CD4-positive, alpha-beta memory T cell (primary cell): ENCODE data around the gene JMJD4. TPM values are rescaled to one million over a fixed set of nuclear protein-coding genes. Genes with fewer than 3 reads are reported as not detected.
A peak's percentile ranks its signal among the peaks of the same experiment; 100 is the strongest.

Experiments used
- CTCF ChIA-PET: fragments of 350-600 bp; sonication (Branson Sonifier 250); formaldehyde crosslinking; loops from one replicate; lab custom pipeline; 2021; ENCODE audit warnings: inconsistent platforms; ENCODE audit not compliant: partially characterized antibody; lab: Charles Lee
- POLR2A ChIA-PET: fragments of 350-600 bp; sonication (Branson Sonifier 250); formaldehyde crosslinking; loops from one replicate; lab custom pipeline; 2021; ENCODE audit not compliant: partially characterized antibody; lab: Charles Lee
- DNase-seq, 5 donors: peaks; one replicate each; pipeline versions ENCODE4 v3.0.0 to v3.0.0-alpha.2; 2020 to 2022; ENCODE audit warnings: mixed read lengths in 1 of 5
- H3K27ac ChIP-seq: one replicate; pipeline ENCODE4 v1.7.0; 2013; ENCODE audit warnings: low read depth, low read length
- H3K27me3 ChIP-seq: 2 replicates; pipeline ENCODE4 v1.7.0; 2013; ENCODE audit warnings: mild to moderate bottlenecking, low read length, moderate library complexity; ENCODE audit not compliant: insufficient read depth
- H3K36me3 ChIP-seq: 2 replicates; pipeline ENCODE4 v1.7.0; 2013; ENCODE audit warnings: mild to moderate bottlenecking, low read length, moderate library complexity; ENCODE audit not compliant: insufficient read depth
- H3K4me1 ChIP-seq: 2 replicates; pipeline ENCODE4 v1.7.0; 2013; ENCODE audit warnings: mild to moderate bottlenecking, low read length, moderate library complexity; ENCODE audit not compliant: insufficient read depth
- H3K4me3 ChIP-seq, 2 donors: one replicate each; pipeline ENCODE4 v1.7.0; 2013; ENCODE audit warnings: low read length in 2 of 2, mild to moderate bottlenecking in 1 of 2
- H3K9me3 ChIP-seq, 2 donors: one replicate each; pipeline ENCODE4 v1.7.0; 2013; ENCODE audit warnings: low read length in 2 of 2, control low read depth in 1 of 2; ENCODE audit not compliant: control insufficient read depth in 1 of 2
- H3K27ac Mint-ChIP-seq, 7 donors: one replicate each; pipeline ENCODE4 v1.8.0; 2020 to 2021; ENCODE audit warnings: mixed read lengths in 7 of 7, mild to moderate bottlenecking in 6 of 7, inconsistent platforms in 3 of 7, moderate library complexity in 3 of 7
- H3K27me3 Mint-ChIP-seq, 2 donors: one replicate each; pipeline ENCODE4 v1.8.0; 2020 to 2021; ENCODE audit warnings: mixed read lengths in 2 of 2
- H3K36me3 Mint-ChIP-seq, 2 donors: one replicate each; pipeline ENCODE4 v1.8.0; 2020 to 2021; ENCODE audit warnings: mixed read lengths in 2 of 2, inconsistent platforms in 1 of 2, mild to moderate bottlenecking in 1 of 2
- H3K4me1 Mint-ChIP-seq, 4 donors: one replicate each; pipeline ENCODE4 v1.8.0; 2020 to 2021; ENCODE audit warnings: mixed read lengths in 4 of 4, mild to moderate bottlenecking in 1 of 4
- H3K4me3 Mint-ChIP-seq, 8 donors: one replicate each; pipeline ENCODE4 v1.8.0; 2020 to 2021; ENCODE audit warnings: mixed read lengths in 8 of 8, mild to moderate bottlenecking in 7 of 8, moderate library complexity in 6 of 8, inconsistent platforms in 3 of 8
- H3K9me3 Mint-ChIP-seq, 8 donors: one replicate each; pipeline ENCODE4 v1.8.0; 2020 to 2021; ENCODE audit warnings: mixed read lengths in 8 of 8, mild to moderate bottlenecking in 5 of 8, inconsistent platforms in 3 of 8, moderate library complexity in 1 of 8
- intact Hi-C: fragments of 100-400 bp; cut with micrococcal nuclease; formaldehyde crosslinking; loops from one replicate; pipeline ENCODE4 v1.15.1; 2023
- polyA plus RNA-seq, 2 donors: library from polyadenylated mRNA; unstranded; fragments of 300-500 nt; fragmentation: Illumina TruSeq; gene quantifications; one replicate each; pipeline ENCODE4 v1.2.3, GENCODE V29; 2021
- total RNA-seq, 2 experiments: library from RNA; stranded (reverse); gene quantifications; one replicate each; pipeline ENCODE4 v1.2.3, GENCODE V29; 2021

The JMJD4 gene
- total and polyA plus RNA-seq, 4 experiments from 2014 or later: 22.6 to 34.1 (median 29.7) TPM

DNA sequence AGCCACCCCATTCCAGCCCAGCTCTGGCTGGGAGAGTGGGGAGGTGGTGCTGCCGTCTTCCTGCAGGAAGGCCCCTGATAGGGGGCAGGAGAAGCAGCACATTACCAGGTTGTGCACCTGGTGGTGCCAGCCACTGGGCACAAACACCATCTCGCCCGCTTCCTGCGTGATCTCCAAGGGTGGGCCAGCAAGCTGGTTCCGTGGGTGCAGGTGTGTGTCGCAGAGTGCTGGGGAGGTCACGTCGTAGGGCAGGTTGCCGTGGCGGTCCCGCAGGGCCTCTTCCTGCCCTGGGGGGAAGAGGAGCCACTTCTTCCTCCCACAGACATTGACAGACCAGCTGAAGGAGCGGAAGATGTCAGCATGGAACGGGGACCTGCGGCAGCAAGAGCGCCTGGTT is 1.8 kb downstream of the JMJD4 start:
- peaks cover 50% of the 10 kb centered on the region for H3K4me1 ChIP-seq
- no peaks in the 10 kb centered on the region for H3K9me3 Mint-ChIP-seq
- H3K36me3 ChIP-seq: peaks cover 10% of the 10 kb centered on the region
- CTCF ChIA-PET: no interaction called here
- intact Hi-C loops: no loop called here
- POLR2A ChIA-PET: interaction anchor here (2.2 kb wide), 1 partner anchor 32 kb away, joined by 17 read pairs; no protein-coding TSS in a partner anchor
- DNase-seq: no peak
- no peak overlapping the region for H3K4me3 ChIP-seq
- H3K9me3 ChIP-seq: no peaks in the 10 kb centered on the region
- H3K36me3 Mint-ChIP-seq: peaks cover 0 to 10% of the 10 kb centered on the region in 2 donors
- H3K27me3 Mint-ChIP-seq: peaks cover 0 to 1% of the 10 kb centered on the region in 2 donors
- H3K27me3 ChIP-seq: no peaks in the 10 kb centered on the region
- peak overlapping the region in 3 of 7 donors; percentile 8 to 88 (median 17) for H3K27ac Mint-ChIP-seq
- no peak overlapping the region for H3K27ac ChIP-seq
- H3K4me1 Mint-ChIP-seq: peaks cover 25 to 66% (median 42%) of the 10 kb centered on the region in 4 donors
- H3K4me3 Mint-ChIP-seq: peak overlapping the region; percentile 36 to 93 (median 66)

DNA sequence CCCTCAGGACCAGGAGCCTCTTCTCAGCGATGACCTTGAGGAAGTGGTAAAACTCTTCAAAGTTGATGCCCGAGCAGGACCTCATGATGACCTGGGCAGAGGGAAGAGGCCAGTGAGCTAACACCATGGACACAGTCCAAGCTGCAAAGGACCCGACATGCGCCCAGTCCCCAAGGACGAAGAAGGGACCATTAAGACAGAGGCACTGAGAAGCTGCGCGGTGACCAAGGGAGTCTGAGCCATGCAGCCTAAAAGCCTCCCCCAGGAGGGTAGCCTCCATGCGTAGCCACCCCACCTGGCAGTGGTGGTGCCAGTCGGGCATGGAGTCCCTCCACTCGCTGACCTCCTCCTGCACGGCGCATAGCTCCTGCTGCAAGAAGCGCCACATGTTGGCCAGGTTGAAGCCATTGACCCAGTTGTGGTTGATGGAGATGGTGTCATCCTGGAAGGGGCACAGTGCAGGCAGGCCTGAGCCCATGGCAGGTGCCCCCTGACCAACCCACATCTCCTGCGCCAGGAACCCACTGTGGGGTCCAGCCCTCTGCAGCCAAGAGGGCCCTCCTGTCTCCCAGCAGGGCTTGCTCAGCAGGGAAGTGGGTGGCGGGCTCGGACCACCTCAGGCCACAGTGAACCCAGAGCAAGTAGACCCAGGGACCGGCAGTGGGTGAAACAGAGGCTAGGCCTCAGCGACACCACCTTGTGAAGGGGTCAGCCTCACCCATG is 2.4 kb downstream of the JMJD4 start:
- H3K4me3 Mint-ChIP-seq: peak overlapping the region in 2 of 8 donors; percentile 20 to 46
- no peaks in the 10 kb centered on the region for H3K9me3 ChIP-seq
- ChIA-PET POLR2A (interaction anchor here (1.1 kb wide), 1 partner anchor 794 kb away, joined by 4 read pairs; no protein-coding TSS in a partner anchor), CTCF (no interaction called here)
- H3K4me3 ChIP-seq: no peak overlapping the region
- intact Hi-C loops: no loop called here
- no peaks in the 10 kb centered on the region for H3K27me3 Mint-ChIP-seq
- peaks cover 26 to 66% (median 45%) of the 10 kb centered on the region in 4 donors for H3K4me1 Mint-ChIP-seq
- no peaks in the 10 kb centered on the region for H3K27me3 ChIP-seq
- peaks cover 10% of the 10 kb centered on the region for H3K36me3 ChIP-seq
- peaks cover 0 to 10% of the 10 kb centered on the region in 2 donors for H3K36me3 Mint-ChIP-seq
- H3K9me3 Mint-ChIP-seq: no peaks in the 10 kb centered on the region
- H3K27ac Mint-ChIP-seq: peak overlapping the region in 3 of 7 donors; percentile 53 to 88 (median 62)
- H3K4me1 ChIP-seq: peaks cover 50% of the 10 kb centered on the region
- no peak for DNase-seq
- no peak overlapping the region for H3K27ac ChIP-seq

DNA sequence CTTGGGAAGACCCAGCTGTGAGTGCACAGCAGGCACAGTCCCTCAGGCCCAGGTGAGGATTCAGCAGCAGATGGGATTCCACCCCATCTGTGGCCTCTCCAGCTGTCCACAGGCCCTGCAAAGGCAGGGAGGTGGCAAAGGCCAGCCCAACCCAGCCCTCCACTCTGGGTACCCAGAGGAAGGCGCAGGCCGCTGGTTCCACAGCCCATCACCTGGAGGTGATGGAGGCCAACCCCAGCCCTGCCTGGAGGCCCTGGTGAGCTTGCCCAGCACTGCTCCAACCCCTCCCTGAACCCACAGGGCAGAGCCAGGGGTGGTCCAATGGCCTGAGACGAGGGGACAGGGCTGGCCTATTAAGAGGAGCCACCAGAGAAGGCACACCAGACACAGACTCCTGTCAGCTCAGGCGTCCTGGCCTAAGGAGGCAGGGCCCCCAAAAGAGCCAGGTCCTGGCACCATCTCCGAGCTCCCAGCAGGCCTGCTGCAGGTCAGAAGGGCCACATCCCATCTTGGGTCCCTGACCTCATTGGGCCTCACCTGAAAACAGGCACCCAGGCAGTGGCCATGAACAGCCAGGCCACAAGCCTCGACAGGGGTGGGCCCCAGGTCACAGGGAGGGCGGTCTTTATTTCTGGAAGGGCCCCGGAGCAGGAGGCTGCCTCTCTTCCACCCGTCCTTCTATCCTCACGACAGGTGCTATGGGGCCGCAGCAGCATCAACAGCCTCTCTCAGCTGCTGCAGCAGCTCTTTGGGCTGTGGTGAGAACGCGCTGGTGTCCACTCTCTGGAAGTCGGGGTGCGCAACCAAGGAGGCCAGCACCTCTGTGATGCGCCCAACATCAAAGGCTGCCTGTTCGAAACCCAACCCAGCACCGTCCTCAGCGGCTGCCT is 3.2 kb downstream of the JMJD4 start:
- ChIA-PET CTCF (no interaction called here), POLR2A (interaction anchor here (1.1 kb wide), 1 partner anchor 793 kb away, joined by 4 read pairs; no protein-coding TSS in a partner anchor)
- H3K36me3 Mint-ChIP-seq: peaks cover 0 to 10% of the 10 kb centered on the region in 2 donors
- Histone ChIP-seq H3K9me3 (no peaks in the 10 kb centered on the region), H3K4me1 (peaks cover 45% of the 10 kb centered on the region), H3K27ac (no peak overlapping the region), H3K4me3 (no peak overlapping the region), H3K36me3 (peaks cover 10% of the 10 kb centered on the region), H3K27me3 (no peaks in the 10 kb centered on the region)
- intact Hi-C loops: no loop called here
- DNase-seq: no peak
- H3K27ac Mint-ChIP-seq: peak overlapping the region in 1 of 7 donors; percentile 88
- H3K9me3 Mint-ChIP-seq: no peaks in the 10 kb centered on the region
- peaks cover 21 to 60% (median 40%) of the 10 kb centered on the region in 4 donors for H3K4me1 Mint-ChIP-seq
- H3K27me3 Mint-ChIP-seq: no peaks in the 10 kb centered on the region
- no peak overlapping the region for H3K4me3 Mint-ChIP-seq

DNA sequence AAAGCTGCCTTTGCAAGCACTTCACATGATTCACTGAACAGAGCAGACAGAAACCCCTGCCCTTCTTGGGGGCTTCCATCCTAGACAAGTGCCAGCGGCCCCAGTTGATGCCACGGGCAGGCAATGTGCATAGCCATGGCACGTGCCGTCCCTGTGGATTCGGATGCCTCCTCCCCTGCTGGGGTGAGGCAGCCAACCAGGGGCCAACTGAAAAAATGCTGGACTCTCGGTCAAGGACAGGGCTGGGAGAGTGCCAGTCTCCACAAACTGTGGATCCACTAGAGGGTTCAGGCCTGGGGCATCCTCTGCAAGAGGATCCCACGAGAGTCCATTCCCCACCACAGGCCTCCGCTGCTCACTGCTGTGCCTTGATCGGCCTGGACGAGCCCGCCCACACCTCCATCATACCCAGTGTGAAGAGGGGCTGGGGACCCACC is 3.8 kb downstream of the JMJD4 start:
- Histone ChIP-seq H3K4me3 (no peak overlapping the region), H3K4me1 (peaks cover 38% of the 10 kb centered on the region), H3K27me3 (no peaks in the 10 kb centered on the region), H3K36me3 (peaks cover 10% of the 10 kb centered on the region), H3K27ac (no peak overlapping the region), H3K9me3 (no peaks in the 10 kb centered on the region)
- POLR2A ChIA-PET: no interaction called here
- H3K4me3 Mint-ChIP-seq: no peak overlapping the region
- H3K27me3 Mint-ChIP-seq: no peaks in the 10 kb centered on the region
- H3K36me3 Mint-ChIP-seq: peaks cover 0 to 10% of the 10 kb centered on the region in 2 donors
- CTCF ChIA-PET: interaction anchor here (1.4 to 1.7 kb wide), 2 partner anchors 189 to 223 kb away, joined by 4 read pairs; no protein-coding TSS in a partner anchor
- no peak for DNase-seq
- intact Hi-C loops: no loop called here
- H3K27ac Mint-ChIP-seq: no peak overlapping the region
- H3K4me1 Mint-ChIP-seq: peaks cover 19 to 56% (median 38%) of the 10 kb centered on the region in 4 donors
- H3K9me3 Mint-ChIP-seq: no peaks in the 10 kb centered on the region

DNA sequence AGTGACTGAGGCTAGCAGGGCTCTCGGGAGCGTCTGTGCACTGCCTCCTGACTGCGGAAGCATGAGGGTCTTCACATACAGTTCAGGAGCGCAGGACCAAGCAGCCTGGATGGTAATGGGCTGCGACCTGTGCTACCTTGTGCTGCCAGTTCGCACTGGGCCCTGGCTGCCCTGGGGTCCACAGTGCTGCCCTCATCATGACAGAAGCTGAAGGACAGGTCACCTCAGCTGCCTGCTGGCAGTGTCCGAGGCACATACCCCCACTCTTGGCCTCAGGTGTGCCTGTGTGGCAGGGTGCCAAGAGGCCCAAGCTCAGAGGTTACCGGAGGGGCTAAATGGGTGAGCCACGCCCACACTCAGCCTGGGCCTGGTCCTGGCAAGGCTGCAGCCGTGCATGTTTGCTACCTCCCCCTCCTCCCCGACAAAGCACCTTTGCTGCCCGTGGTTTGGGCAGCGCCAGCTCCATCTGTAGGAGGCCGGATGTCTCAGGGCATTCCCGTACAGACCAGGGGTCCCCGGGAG is 4.4 kb downstream of the JMJD4 start:
- no peak overlapping the region for H3K27ac ChIP-seq
- H3K9me3 Mint-ChIP-seq: no peaks in the 10 kb centered on the region
- H3K9me3 ChIP-seq: no peaks in the 10 kb centered on the region
- H3K36me3 ChIP-seq: peaks cover 10% of the 10 kb centered on the region
- H3K4me1 Mint-ChIP-seq: peaks cover 17 to 50% (median 33%) of the 10 kb centered on the region in 4 donors
- H3K4me3 Mint-ChIP-seq: peak overlapping the region in 4 of 8 donors; percentile 27 to 87 (median 53)
- peaks cover 32% of the 10 kb centered on the region for H3K4me1 ChIP-seq
- peaks cover 0 to 10% of the 10 kb centered on the region in 2 donors for H3K36me3 Mint-ChIP-seq
- no peak overlapping the region for H3K4me3 ChIP-seq
- H3K27ac Mint-ChIP-seq: peak overlapping the region in 4 of 7 donors; percentile 43 to 83 (median 78)
- intact Hi-C loops: no loop called here
- ChIA-PET CTCF (interaction anchor here (1.2 to 1.7 kb wide), 4 partner anchors 33 to 224 kb away, joined by 4 read pairs; no protein-coding TSS in a partner anchor), POLR2A (interaction anchor here (1.2 to 1.5 kb wide), 2 partner anchors 31 to 57 kb away, joined by 4 to 5 read pairs; no protein-coding TSS in a partner anchor)
- DNase-seq: no peak
- H3K27me3 ChIP-seq: no peaks in the 10 kb centered on the region
- no peaks in the 10 kb centered on the region for H3K27me3 Mint-ChIP-seq

DNA sequence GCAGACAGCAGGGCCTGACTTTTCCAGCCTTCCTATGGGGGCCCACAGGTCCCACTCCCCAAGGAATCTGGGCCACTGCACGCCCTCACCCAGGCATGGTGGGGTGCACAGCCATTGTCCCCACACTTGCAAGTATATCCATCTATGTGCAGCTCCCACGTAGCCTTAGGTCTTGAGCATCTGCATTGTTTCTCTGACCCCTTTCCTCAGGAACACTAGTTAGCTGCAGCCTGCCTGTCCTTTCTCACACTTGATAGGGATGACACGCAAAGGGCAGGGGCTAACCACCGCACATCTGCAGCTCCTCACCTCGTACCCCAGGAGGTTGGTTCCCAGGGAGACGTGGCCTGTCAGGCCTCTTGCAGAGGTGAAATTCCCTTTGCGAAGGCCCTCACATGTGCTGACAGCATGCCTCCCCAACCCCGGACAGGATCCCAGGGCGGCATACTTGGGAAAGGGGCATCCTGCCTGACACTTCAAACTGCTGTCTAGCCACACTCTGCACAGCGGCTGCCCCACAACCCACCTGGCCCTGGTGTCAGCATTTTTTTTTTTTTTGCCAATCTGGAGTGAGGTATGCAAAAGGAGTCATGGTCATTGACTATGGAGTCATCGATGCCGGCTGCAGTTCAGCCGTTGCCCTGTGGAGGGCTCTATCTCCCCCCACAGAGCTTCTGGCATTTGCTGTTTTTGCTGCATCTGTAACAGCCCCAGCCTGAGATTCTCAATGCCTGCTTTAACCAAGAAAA is 5.0 kb downstream of the JMJD4 start:
- Mint-ChIP-seq H3K4me3 (peak overlapping the region; percentile 51 to 87 (median 62)), H3K27me3 (no peaks in the 10 kb centered on the region), H3K9me3 (no peaks in the 10 kb centered on the region), H3K4me1 (peaks cover 17 to 50% (median 32%) of the 10 kb centered on the region in 4 donors), H3K36me3 (peaks cover 0 to 10% of the 10 kb centered on the region in 2 donors), H3K27ac (peak overlapping the region; percentile 53 to 83 (median 73))
- H3K4me1 ChIP-seq: peaks cover 32% of the 10 kb centered on the region
- H3K27ac ChIP-seq: no peak overlapping the region
- H3K9me3 ChIP-seq: no peaks in the 10 kb centered on the region
- CTCF ChIA-PET: interaction anchor here (1.2 to 1.7 kb wide), 5 partner anchors 33 to 225 kb away, joined by 3 to 4 read pairs (median 4); no protein-coding TSS in a partner anchor
- POLR2A ChIA-PET: interaction anchor here (1.2 to 1.5 kb wide), 2 partner anchors 32 to 58 kb away, joined by 4 to 5 read pairs; no protein-coding TSS in a partner anchor
- H3K36me3 ChIP-seq: peaks cover 10% of the 10 kb centered on the region
- DNase-seq: peak in 4 of 5 donors; percentile 31 to 41 (median 34)
- H3K27me3 ChIP-seq: no peaks in the 10 kb centered on the region
- intact Hi-C loops: no loop called here
- H3K4me3 ChIP-seq: no peak overlapping the region
